K562 (cell line): ENCODE results near the gene C6orf47. TPM values are rescaled to one million over a fixed set of nuclear protein-coding genes. Genes with fewer than 3 reads are reported as not detected.

ENCODE experiments used
- ARNT ChIP-seq, 2 experiments: fragments of 450-650 bp; IDR thresholded peaks; 2 replicates each; pipeline ENCODE4 v1.6.1; 2016; ENCODE audit warnings: mild to moderate bottlenecking in 1 of 2
- ASH1L ChIP-seq: fragments of 450-650 bp; IDR thresholded peaks from 2 replicates; pipeline ENCODE4 v1.6.1; 2018; ENCODE audit warnings: borderline replicate concordance, mild to moderate bottlenecking, low read depth; ENCODE audit not compliant: partially characterized antibody
- GATAD2B ChIP-seq: fragments of 450-650 bp; IDR thresholded peaks from 2 replicates; pipeline ENCODE4 v1.6.1; 2017; ENCODE audit warnings: mild to moderate bottlenecking, borderline replicate concordance
- HMG20A ChIP-seq: fragments of 450-650 bp; formaldehyde crosslinking; conservative IDR thresholded peaks from 2 replicates; pipeline ENCODE4 v1.4.0; 2020; ENCODE audit warnings: mild to moderate bottlenecking, mixed read lengths
- HNRNPUL1 ChIP-seq: fragments of 200-400 bp; formaldehyde crosslinking; IDR thresholded peaks from 2 replicates; pipeline ENCODE4 v1.6.1; 2017; ENCODE audit warnings: low read length
- MCM3 ChIP-seq: fragments of 450-650 bp; IDR thresholded peaks from 2 replicates; pipeline ENCODE4 v1.6.1; 2016
- MTA2 ChIP-seq: fragments of 450-650 bp; IDR thresholded peaks from 2 replicates; pipeline ENCODE4 v1.6.1; 2016; ENCODE audit warnings: low read depth
- MYBL2 ChIP-seq, 2 experiments: fragments of 450-650 bp in 1 of 2; sonication (generic) in 1 of 2; formaldehyde crosslinking in 1 of 2; IDR thresholded peaks; 2 replicates each; pipeline versions ENCODE4 v1.6.1 to v1.8.1; 2017 to 2022; ENCODE audit warnings: borderline replicate concordance in 1 of 2, inconsistent platforms in 1 of 2, low read depth in 1 of 2, mild to moderate bottlenecking in 1 of 2, missing genetic modification reagents in 1 of 2, moderate library complexity in 1 of 2
- PURB ChIP-seq: sonication (generic); formaldehyde crosslinking; IDR thresholded peaks from 2 replicates; pipeline ENCODE4 v1.9.0; 2021; ENCODE audit warnings: low read depth, mild to moderate bottlenecking, missing genetic modification reagents
- RAD51 ChIP-seq: fragments of 450-650 bp; IDR thresholded peaks from 2 replicates; pipeline ENCODE4 v1.7.1; 2016; ENCODE audit warnings: low read depth, mild to moderate bottlenecking, borderline replicate concordance
- SNIP1 ChIP-seq: fragments of 450-650 bp; IDR thresholded peaks from 2 replicates; pipeline ENCODE4 v1.7.1; 2017; ENCODE audit warnings: low read depth, mild to moderate bottlenecking
- THRAP3 ChIP-seq: fragments of 450-650 bp; IDR thresholded peaks from 2 replicates; pipeline ENCODE4 v1.6.1; 2016; ENCODE audit warnings: mild to moderate bottlenecking, inconsistent platforms, borderline replicate concordance
- ZNF134 ChIP-seq: fragments of 250-450 bp; sonication (Bioruptor Pico); conservative IDR thresholded peaks from 2 replicates; pipeline ENCODE4 v1.4.0; 2020
- ZNF143 ChIP-seq: sonication (generic); formaldehyde crosslinking; IDR thresholded peaks from 2 replicates; pipeline ENCODE4 v1.9.0; 2022; ENCODE audit warnings: mild to moderate bottlenecking, missing genetic modification reagents
- ZNF75A ChIP-seq: fragments of 450-650 bp; formaldehyde crosslinking; IDR thresholded peaks from 2 replicates; pipeline ENCODE4 v1.4.0; 2020; ENCODE audit warnings: mild to moderate bottlenecking
- ZSCAN32 ChIP-seq: fragments of 450-650 bp; formaldehyde crosslinking; IDR thresholded peaks from 2 replicates; pipeline ENCODE4 v1.4.0; 2020; ENCODE audit warnings: mild to moderate bottlenecking, moderate library complexity
- polyA plus RNA-seq, 8 experiments: library from polyadenylated mRNA; depleted of rRNA in 4 of 8; stranded (reverse) in 5 of 8; unstranded in 3 of 8; fragments of >200 nt; fragmentation: Nextera tagmentation in 2 of 8; fragmentation: Illumina TruSeq in 1 of 8; extraction: Ambion mirVana in 2 of 8; extraction: Trizol in 1 of 8; gene quantifications; 2 replicates each; pipeline versions ENCODE4 v1.2.1 to v1.2.3, GENCODE V29; 2011 to 2014; ENCODE audit warnings: inconsistent platforms in 1 of 8, missing spikeins in 1 of 8
- total RNA-seq, 7 experiments: library from RNA; depleted of rRNA in 6 of 7; stranded (reverse); fragments of >200 nt in 6 of 7; fragmentation: Illumina TruSeq in 2 of 7; extraction: Trizol in 2 of 7; gene quantifications; 2 replicates each; pipeline versions ENCODE4 v1.2.1 to v1.2.3, GENCODE V29; 2011 to 2021; ENCODE audit warnings: low replicate concordance in 1 of 7
- TF ChIP-seq, protein P1 (sequence below): fragments of 450-650 bp; formaldehyde crosslinking; IDR thresholded peaks from 2 replicates; pipeline ENCODE4 v1.4.0; 2022; ENCODE audit warnings: missing genetic modification characterization
- TF ChIP-seq, protein P2 (sequence below): fragments of 250-450 bp; sonication (Bioruptor Pico); IDR thresholded peaks from 2 replicates; pipeline ENCODE4 v1.6.1; 2021; ENCODE audit warnings: mild to moderate bottlenecking
- TF ChIP-seq, protein P3 (sequence below): fragments of 450-650 bp; IDR thresholded peaks from one replicate; pipeline ENCODE4 v1.6.1; 2018; ENCODE audit warnings: mild to moderate bottlenecking, moderate library complexity; ENCODE audit not compliant: partially characterized antibody
- TF ChIP-seq, protein P4 (sequence below): fragments of 250-450 bp; sonication (Bioruptor Pico); IDR thresholded peaks from 2 replicates; pipeline ENCODE4 v1.9.0; 2021; ENCODE audit warnings: mild to moderate bottlenecking, inconsistent platforms
- TF ChIP-seq, protein P5 (sequence below): fragments of 250-450 bp; sonication (Bioruptor Pico); IDR thresholded peaks from 2 replicates; pipeline ENCODE4 v1.5.0; 2020; ENCODE audit warnings: mild to moderate bottlenecking, borderline replicate concordance

The C6orf47 gene
- total and polyA plus RNA-seq, 9 of the 15 experiments (the other 6 are each of a cell fraction or from before 2014, with no cell fraction given) = 0.14 to 43.8 (median 27.0) TPM

DNA sequence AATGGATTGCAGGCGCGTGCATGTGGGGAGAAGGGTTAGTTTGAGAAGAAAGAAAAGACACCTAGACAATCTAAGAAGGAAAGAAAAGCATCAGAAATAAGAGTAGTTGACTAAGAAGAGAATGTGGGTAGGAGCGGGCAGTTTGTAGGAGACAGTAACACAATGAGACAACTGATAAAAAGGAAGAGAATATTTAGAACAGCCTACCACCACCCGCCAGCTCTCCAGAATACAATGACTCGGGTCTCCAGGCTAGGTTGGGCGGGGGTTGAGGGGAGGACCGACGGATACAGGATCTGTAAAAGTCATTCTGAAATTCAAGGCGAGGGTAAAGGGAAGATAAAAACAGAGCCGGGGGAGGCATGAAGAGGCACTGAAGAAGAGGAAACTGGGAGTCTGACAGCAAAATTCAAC lies 41.8 kb upstream of the C6orf47 start (continued):
- TF ChIP-seq, protein P1, sequence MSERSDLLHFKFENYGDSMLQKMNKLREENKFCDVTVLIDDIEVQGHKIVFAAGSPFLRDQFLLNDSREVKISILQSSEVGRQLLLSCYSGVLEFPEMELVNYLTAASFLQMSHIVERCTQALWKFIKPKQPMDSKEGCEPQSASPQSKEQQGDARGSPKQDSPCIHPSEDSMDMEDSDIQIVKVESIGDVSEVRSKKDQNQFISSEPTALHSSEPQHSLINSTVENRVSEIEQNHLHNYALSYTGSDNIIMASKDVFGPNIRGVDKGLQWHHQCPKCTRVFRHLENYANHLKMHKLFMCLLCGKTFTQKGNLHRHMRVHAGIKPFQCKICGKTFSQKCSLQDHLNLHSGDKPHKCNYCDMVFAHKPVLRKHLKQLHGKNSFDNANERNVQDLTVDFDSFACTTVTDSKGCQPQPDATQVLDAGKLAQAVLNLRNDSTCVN = peak; percentile 60
- TF ChIP-seq ZNF75A (CRISPR knock-in tag) = peak; percentile 29; the same call in 1 of the 2 replicates
- peak; percentile 76; the same call in 1 of the 2 replicates for TF ChIP-seq THRAP3
- TF ChIP-seq, protein P2, sequence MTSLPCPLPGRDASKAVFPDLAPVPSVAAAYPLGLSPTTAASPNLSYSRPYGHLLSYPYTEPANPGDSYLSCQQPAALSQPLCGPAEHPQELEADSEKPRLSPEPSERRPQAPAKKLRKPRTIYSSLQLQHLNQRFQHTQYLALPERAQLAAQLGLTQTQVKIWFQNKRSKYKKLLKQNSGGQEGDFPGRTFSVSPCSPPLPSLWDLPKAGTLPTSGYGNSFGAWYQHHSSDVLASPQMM (CRISPR knock-in tag) = no peak
- TF ChIP-seq ZNF143 (CRISPR knock-in tag) = no peak
- TF ChIP-seq ZSCAN32 (CRISPR knock-in tag) = no peak
- no peak for TF ChIP-seq ASH1L
- TF ChIP-seq, protein P3, sequence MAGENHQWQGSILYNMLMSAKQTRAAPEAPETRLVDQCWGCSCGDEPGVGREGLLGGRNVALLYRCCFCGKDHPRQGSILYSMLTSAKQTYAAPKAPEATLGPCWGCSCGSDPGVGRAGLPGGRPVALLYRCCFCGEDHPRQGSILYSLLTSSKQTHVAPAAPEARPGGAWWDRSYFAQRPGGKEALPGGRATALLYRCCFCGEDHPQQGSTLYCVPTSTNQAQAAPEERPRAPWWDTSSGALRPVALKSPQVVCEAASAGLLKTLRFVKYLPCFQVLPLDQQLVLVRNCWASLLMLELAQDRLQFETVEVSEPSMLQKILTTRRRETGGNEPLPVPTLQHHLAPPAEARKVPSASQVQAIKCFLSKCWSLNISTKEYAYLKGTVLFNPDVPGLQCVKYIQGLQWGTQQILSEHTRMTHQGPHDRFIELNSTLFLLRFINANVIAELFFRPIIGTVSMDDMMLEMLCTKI = no peak
- no peak; the same call in 1 of the 2 replicates for TF ChIP-seq MTA2
- TF ChIP-seq, protein P4, sequence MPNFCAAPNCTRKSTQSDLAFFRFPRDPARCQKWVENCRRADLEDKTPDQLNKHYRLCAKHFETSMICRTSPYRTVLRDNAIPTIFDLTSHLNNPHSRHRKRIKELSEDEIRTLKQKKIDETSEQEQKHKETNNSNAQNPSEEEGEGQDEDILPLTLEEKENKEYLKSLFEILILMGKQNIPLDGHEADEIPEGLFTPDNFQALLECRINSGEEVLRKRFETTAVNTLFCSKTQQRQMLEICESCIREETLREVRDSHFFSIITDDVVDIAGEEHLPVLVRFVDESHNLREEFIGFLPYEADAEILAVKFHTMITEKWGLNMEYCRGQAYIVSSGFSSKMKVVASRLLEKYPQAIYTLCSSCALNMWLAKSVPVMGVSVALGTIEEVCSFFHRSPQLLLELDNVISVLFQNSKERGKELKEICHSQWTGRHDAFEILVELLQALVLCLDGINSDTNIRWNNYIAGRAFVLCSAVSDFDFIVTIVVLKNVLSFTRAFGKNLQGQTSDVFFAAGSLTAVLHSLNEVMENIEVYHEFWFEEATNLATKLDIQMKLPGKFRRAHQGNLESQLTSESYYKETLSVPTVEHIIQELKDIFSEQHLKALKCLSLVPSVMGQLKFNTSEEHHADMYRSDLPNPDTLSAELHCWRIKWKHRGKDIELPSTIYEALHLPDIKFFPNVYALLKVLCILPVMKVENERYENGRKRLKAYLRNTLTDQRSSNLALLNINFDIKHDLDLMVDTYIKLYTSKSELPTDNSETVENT = no peak
- no peak for TF ChIP-seq SNIP1
- 0 out of 4 replicates have a peak, but pooled peaks have one; percentile 28 to 46 for TF ChIP-seq ARNT (IDR thresholded peaks at IDR 0.05)
- TF ChIP-seq HMG20A (CRISPR knock-in tag) = no peak
- TF ChIP-seq MCM3 = no peak
- no peak for TF ChIP-seq ZNF134
- TF ChIP-seq MYBL2 (IDR thresholded peaks at IDR 0.05; ENCODE audit: low read depth) = no peak
- no peak for TF ChIP-seq MYBL2 (CRISPR knock-in tag; IDR thresholded peaks at IDR 0.05; ENCODE audit: borderline replicate concordance)
- TF ChIP-seq HNRNPUL1 = no peak
- 0 out of 2 replicates have a peak, but pooled peaks have one; percentile 48 for TF ChIP-seq RAD51
- TF ChIP-seq GATAD2B = no peak
- TF ChIP-seq, protein P5, sequence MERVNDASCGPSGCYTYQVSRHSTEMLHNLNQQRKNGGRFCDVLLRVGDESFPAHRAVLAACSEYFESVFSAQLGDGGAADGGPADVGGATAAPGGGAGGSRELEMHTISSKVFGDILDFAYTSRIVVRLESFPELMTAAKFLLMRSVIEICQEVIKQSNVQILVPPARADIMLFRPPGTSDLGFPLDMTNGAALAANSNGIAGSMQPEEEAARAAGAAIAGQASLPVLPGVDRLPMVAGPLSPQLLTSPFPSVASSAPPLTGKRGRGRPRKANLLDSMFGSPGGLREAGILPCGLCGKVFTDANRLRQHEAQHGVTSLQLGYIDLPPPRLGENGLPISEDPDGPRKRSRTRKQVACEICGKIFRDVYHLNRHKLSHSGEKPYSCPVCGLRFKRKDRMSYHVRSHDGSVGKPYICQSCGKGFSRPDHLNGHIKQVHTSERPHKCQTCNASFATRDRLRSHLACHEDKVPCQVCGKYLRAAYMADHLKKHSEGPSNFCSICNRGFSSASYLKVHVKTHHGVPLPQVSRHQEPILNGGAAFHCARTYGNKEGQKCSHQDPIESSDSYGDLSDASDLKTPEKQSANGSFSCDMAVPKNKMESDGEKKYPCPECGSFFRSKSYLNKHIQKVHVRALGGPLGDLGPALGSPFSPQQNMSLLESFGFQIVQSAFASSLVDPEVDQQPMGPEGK (CRISPR knock-in tag) = no peak
- no peak for TF ChIP-seq PURB
